ENCODE measurements around the gene CACNA2D4.

Gene CACNA2D4

GRCh38 chr12:1911598-1912575, 6.6 kb downstream of the CACNA2D4 start:
- DNase-seq (ENCODE audit: insufficient read length, low spot score) (no peak), FAIRE-seq (no peak)
- TF ChIP-seq CTCF (IDR thresholded peaks at IDR 0.05; ENCODE audit: insufficient read depth, missing control alignments) = no peak

- FAIRE-seq (no peak), DNase-seq (ENCODE audit: insufficient read length, low spot score) (no peak)
- TF ChIP-seq CTCF (IDR thresholded peaks at IDR 0.05; ENCODE audit: insufficient read depth, missing control alignments) = no peak
Observed at GRCh38 chr12:1910468-1910867, 8.0 kb downstream of the CACNA2D4 start.

GRCh38 chr12:1908758-1909157, 9.7 kb downstream of the CACNA2D4 start:
- TF ChIP-seq CTCF (IDR thresholded peaks at IDR 0.05; ENCODE audit: insufficient read depth, missing control alignments) = no peak
- FAIRE-seq (no peak), DNase-seq (ENCODE audit: insufficient read length, low spot score) (no peak)

GRCh38 chr12:1907652-1908611, 10.5 kb downstream of the CACNA2D4 start:
- no peak for FAIRE-seq
- DNase-seq (ENCODE audit: insufficient read length, low spot score) = no peak
- no peak for TF ChIP-seq CTCF (IDR thresholded peaks at IDR 0.05; ENCODE audit: insufficient read depth, missing control alignments)

GRCh38 chr12:1906579-1906978, 11.9 kb downstream of the CACNA2D4 start:
- no peak for FAIRE-seq
- TF ChIP-seq CTCF (IDR thresholded peaks at IDR 0.05; ENCODE audit: insufficient read depth, missing control alignments) = no peak
- DNase-seq (ENCODE audit: insufficient read length, low spot score) = no peak

GRCh38 chr12:1904875-1905274, 13.6 kb downstream of the CACNA2D4 start:
- no peak for TF ChIP-seq CTCF (IDR thresholded peaks at IDR 0.05; ENCODE audit: insufficient read depth, missing control alignments)
- DNase-seq (ENCODE audit: insufficient read length, low spot score) (no peak), FAIRE-seq (peak; percentile 32)
